Measurements from ENCODE around the gene CLHC1.
"Not testable (repeated sequence)": the region's sequence is repeated elsewhere in the genome, so short reads cannot be mapped to it uniquely, and the experiment has no call there.

Gene CLHC1

DNA sequence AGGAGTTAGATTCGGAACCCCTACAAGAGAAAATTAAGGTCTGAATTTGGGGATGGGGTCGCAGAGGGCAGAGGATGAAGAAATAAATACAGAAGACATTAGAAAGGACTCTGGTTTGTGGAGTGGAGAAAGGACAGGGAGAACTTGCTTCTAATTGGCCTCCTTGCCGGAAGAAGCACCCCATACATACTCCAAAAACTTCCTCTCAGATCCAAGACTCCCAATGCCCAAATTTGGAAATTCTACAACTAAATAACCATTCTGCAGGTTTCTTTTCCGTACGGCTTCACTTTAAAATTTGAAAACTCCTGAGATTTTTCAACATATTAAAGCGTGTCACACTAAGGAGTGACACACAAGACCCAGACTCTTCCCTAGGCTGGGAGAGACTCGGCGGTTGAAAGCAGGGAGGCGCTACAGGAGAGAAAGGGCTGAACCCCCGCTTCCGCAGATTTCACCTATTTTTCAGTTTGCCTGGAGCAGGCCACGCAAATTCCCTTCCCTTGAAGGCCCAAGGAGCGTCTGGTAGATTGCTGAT is 478 bp downstream of the CLHC1 start:
- no peak for DNase-seq

DNA sequence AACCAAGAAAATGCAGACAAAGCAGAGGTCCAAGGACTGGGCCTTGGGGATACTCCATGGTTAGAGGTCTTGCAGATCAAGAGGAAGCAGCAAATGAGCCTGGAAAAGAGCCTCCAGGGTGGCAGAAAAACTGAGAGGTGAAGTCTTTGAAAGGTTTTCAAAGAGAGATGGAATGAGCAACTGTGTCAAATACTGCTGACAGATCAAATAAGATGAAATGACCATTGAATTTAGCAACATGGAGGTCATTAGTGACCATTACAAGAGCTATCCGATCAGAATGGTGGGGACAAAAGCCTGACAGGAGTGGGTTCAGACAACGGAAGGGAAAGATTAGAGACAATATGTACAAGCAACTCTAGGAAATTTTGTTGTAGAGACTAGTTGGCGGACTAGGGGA is 1.5 kb downstream of the CLHC1 start:
- no peak for DNase-seq

DNA sequence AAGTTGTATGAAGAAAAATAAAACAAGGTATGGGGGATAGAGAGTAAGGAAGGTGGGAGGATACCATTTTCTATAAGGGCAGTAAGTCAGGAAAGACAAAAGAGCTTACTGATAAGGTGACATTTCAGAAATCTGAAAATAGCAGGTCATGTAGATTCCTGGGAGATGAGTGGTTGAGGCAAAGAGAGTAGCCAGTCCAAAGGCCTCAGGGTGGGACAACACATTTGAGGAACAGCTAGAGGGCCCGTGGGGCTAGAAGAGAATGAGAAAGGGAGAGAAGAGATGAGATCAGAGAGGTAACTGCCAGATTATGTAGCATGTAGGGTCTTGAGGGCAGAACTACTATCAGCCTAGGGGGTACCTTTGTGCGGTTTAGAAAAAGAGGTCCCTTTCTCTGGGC is 2.9 kb downstream of the CLHC1 start:
- no peak for DNase-seq

- DNase-seq: no peak
These were observed 3.9 kb downstream of the CLHC1 start for GRCh38 chr2:55228226-55228563.

DNA sequence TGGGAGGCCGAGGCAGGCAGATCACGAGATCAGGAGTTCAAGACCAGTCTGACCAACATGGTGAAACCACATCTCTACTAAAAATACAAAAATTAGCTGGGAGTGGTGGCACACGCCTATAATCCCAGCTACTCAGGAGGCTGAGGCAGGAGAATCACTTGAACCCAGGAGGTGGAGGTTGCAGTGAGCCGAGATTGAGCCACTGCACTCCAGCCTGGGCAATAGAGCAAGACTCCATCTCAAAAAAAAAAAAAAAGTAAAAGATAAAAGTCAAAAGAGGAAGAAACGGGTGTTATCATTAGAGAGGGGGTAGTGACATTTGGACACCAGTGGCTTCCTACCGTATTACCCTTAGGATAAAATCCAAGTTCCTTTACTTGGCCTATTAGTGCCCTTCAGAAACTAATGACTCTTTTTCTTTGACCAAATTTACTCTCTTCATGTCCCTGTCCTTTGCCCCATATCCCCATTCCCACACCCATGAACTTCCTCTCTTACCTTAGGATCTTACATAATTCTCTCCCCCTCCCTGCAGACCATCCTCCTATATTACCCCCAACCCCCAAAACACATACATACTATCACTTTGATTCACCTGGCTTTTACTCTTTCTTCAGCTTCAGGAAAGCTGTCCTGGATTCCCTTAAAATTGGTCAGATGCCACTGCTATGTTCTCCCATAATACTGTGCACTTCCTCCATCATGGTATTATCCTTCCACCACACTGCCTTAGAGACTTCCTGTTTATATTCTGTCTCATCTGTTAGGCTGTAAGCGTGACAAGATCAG is 4.5 kb downstream of the CLHC1 start:
- DNase-seq: not testable (repeated sequence)

- DNase-seq: no peak
These were observed 6.5 kb downstream of the CLHC1 start for GRCh38 chr2:55225481-55226020.

DNA sequence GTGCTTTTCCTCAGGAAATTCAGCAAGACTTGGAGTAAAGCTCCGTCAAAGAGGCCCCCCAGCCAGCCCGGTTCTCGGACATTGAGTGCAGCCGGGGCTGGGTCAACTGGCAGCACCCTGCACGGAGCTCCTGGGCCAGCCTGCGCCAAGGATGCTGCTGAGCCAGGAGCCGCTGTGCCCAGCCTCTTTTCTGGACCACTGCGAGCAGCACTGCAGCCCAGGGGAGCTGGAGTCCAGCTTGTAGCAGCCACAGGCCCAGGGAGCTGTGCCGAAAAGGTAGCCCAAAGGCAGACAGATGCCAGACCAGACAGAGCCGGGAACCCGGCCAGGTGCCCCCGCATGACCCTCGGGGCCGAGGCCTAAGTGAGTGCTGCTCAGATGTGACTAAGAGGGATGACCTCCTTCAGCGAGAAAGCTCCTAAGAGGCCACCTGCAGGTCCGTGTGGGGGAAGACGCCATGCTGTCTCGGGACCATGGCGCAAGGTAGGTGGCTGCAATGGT is 7.3 kb downstream of the CLHC1 start:
- DNase-seq: no peak

DNA sequence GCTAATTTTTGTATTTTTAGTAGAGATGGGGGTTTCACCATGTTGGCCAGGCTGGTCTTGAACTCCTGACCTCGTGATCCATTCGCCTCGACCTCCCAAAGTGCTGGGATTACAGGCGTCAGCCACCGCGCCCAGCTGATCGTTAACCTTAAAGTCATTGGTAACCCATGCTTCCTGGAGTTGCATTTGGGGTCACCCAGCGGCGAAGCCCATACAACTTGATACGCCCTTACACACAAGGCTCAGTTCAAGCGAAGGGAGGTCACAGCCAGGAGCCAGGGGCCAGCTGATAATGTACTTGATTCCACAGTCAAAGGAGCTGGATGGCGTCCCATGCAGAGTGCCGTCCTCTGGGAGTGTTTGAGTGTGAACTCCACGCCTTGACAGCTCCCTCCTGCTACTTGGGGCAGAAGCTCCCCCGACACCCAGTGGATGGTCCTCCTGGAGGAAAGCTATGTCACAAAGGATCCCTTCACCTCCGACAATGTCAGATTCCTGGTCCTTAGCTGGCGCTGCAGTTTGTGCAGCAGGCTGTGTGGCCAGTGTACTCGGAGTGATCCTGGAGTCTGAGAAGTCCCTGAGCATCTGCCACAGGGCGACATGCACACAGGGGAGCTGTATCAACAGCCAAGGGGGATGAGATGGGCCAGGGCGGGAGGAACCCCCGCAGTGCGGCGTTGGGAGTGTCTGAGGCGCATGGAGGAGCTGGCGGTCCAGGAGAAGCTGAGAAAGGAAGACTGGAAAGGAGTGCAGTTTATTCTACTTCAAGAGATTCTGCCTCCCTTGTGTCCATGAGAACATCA is 7.9 kb downstream of the CLHC1 start:
- DNase-seq: no peak

GRCh38 chr2:55213822-55214221 is 18.3 kb downstream of the CLHC1 start:
- DNase-seq: no peak

- no peak for DNase-seq
These were observed 27.1 kb downstream of the CLHC1 start for GRCh38 chr2:55204950-55205349.

- DNase-seq: no peak
These were observed 27.6 kb downstream of the CLHC1 start for GRCh38 chr2:55204536-55204935.

DNA sequence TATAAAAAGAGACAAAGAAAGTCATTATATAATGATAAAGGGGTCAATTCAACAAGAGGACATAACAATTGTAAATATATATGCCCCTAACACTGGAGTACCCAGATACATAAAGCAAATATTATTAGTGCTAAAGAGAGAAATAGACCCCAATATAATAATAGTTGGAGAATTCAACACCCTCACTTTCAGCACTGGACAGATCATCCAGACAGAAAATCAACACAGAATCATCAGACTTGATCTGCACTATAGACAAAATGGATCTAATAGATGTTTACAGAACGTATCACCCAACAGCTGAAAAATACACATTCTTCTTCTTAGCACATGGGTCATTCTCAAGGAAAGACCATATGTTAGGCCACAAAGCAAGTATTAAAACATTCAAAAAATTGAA is 31.7 kb downstream of the CLHC1 start:
- no peak for DNase-seq

- DNase-seq: no peak
These were observed 35.6 kb downstream of the CLHC1 start for GRCh38 chr2:55196526-55196925.

GRCh38 chr2:55191888-55192287 is 40.2 kb downstream of the CLHC1 start:
- not testable (repeated sequence) for DNase-seq

- DNase-seq: not testable (repeated sequence)
These were observed 45.3 kb downstream of the CLHC1 start for GRCh38 chr2:55186837-55187236.

DNA sequence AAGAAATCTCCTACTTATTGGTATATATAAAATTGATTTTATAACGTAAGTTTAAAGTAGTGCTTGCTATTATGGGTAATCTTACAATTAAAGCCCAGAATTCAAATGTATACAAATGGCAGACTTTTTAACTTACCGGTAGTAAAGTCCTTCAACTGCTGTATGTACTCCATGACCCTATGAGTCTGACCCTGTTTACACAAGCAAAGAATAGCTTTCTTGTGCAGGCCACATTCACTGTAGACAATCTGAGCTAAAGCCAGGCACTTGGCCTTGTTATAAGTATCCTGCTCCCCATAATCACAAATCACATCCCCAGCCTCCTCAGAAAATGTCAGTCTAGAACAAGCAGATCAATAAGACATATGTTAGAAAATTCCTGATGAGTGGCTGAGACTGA is 51.7 kb downstream of the CLHC1 start:
- no peak for DNase-seq

GRCh38 chr2:55176094-55176415 is 56.0 kb downstream of the CLHC1 start:
- DNase-seq: no peak

DNA sequence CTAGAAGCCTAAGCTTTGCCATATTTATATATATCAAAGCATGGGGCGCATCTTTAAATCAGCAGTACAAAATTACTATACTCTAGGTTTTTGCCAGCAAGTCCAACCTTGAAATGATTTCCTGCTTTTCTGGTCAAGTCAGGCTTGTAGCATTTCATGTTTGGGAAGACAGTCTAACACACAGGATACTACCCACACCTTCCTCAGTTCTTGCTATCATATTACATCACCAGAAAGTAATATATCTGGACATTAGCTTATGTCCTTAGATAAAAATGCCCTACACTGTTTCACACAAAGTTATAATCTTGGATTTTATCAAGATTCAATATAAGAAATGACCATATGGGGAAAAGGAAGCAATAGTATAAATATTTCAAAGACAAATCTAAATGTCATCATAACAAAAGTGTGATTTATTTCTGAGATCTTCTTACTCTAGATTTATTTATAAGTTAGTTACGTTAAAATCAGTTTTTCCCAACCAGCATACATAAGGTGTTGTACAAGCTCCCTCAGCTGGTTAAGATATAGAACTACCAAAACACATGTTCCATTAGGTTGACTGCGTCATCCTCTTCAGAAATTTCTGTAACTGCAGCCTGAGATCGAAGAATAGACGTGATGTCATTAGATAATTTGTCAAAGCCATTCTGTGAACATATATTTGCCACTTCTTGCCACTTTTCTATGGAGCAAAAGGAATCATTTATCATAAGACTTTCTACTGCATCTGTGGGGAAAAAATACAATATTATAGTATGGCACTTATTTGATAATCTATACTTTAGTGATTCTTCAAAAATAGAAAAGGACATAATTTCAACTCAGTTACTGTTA is 56.6 kb downstream of the CLHC1 start:
- peak; percentile 74 for DNase-seq

DNA sequence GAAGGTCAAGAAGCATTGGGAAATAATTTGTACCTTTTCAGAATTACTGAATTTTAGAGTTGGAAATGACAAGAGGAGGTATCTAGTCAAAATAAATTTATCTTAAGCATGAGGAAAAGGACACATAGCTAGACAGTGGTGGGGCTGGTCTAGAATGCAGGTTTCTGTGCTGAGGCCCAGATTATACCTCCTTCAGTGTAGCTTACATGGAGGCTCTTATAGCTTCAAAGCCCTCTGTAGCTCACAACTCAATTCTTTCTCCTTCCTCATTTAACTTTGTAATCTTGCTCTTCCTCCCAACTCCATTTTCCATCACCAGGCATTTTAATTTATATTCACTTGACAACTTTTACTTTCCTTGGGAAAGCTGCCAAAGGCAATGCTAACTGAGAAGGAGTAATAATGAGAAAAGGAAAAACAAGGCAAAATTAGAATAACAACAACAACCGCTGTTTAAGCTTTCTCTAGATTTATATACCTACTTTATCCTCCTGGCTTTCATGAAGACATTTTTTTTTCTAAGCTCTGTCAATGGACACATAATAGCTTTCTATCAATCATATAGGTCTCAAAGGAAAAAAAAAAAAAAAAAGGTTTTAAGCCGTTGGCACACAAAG is 58.5 kb downstream of the CLHC1 start:
- no peak for DNase-seq

GRCh38 chr2:55169915-55170314 is 62.2 kb downstream of the CLHC1 start:
- no peak for DNase-seq

- no peak for DNase-seq
These were observed 62.7 kb downstream of the CLHC1 start for GRCh38 chr2:55169359-55169758.
